Inflammatory macrophage treated with lipopolysaccharide for 1 hour (primary cell): ENCODE data around the gene CASP12.
A peak's percentile ranks its signal among the peaks of the same experiment; 100 is the strongest.

Experiments
- DNase-seq, 2 donors: peaks; one replicate each; pipeline ENCODE4 v3.0.0-alpha.2; 2020 to 2022

The CASP12 gene

GRCh38 chr11:104883342-104883741 lies 14.9 kb downstream of the CASP12 start:
- no peak for DNase-seq

DNA sequence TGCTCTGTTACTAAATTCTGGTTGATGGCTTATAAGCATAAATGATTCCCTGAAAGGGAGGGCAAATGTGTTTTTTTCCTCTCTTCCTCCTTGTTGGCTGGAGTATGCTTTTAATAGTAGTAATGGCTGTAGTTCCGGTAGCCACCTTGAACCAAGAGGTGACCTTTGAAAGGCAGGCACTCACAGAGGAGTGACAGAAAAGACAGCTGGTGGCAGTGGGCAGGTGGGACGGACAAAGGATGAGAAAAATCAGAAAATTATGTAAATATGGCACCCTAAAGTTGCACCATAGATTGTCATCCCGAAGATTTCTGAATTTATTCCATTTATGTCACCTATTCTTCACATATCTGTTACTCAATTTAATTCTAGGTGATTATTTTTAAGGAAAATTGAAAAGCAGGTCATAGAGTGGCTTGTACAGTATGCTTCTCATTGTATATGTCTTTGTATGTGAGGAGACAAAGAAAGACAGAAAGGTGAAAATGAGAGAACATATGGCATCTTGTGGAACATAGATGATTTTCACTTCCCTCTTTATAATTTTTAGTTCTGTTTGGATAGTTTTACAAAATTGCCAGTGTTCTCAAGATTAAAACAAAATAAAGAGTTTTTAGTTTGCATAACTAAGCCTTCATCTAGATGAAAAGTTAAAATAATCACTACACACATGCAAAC lies 17.0 kb downstream of the CASP12 start:
- DNase-seq = no peak

DNA sequence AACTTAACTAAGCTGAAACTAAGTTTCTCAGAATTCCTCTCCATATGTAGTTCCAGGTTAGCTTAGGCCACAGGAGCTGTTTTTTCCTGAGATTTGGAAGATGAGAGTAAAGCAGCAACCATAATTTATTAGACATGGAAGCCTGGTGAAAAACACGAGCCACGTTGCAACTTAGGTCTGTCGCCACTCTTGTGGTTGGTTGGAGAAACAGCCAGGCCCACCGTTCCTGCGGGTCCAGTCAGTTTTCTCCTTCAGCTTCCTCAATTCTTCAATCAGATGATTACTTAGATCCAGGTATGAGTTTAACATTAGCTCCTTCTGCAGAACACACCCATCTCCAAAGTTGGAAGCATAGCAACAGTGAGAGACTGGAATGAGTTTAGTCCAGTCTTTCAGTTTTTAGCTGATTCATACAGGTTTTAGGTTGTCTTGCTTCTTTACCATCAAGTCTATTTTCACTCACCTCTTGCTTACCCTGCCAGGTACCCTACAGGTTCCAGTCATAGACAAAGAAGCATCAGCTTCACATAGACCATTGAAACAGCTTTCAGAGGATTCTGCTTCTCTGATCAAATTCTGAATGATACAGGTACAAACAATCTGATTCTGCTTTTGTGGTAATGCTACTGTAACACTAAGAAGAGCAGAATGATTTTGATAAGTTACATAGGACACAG lies 18.6 kb downstream of the CASP12 start:
- no peak for DNase-seq

DNA sequence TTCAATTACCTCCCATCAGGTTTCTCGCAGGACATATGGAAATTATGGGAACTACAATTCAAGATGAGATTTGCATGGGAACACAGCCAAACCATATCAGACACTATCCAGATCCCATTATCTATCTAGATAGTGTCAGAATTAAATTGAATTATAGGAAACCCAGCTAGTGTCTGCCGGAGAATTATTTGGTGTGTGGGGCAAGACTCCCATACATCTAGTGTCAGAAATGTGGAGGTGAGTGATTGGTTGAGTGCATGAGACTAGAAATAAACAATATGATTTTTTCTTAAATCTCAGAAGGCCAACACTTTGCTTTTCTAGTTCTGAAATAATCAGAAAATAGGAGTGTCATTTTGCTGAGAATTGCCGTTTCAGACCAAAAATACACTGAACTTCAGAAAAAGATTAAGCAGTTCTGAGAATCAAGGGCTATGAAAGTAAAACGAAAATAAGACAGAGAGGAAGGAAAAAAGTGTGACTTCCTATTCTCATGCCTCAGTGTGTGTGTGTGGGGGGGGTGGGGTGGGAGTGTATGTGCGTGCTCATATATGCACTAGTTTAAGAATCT lies 21.3 kb downstream of the CASP12 start:
- peak in 1 of 2 donors; percentile 15 for DNase-seq

GRCh38 chr11:104876324-104876723 lies 21.9 kb downstream of the CASP12 start:
- DNase-seq = no peak

DNA sequence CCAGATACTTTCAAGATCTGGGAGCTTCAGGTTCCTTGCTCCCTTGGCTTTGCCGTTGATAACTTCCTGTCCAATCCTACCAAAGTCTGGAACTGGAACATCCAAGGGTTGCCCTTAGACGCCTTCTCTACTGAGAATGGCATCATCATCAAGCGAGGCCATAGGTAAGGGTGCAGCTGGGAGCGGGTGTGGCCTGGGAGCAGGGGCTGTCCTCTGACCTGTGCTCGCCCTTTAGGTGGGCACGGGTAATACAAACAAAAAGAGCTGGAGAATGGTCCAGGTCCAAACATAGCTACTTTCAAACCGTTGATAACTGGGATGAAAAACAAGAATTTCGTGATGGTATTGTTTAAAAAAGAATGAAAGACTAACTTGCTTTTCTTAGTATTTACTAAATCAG lies 25.0 kb downstream of the CASP12 start:
- DNase-seq = no peak

DNA sequence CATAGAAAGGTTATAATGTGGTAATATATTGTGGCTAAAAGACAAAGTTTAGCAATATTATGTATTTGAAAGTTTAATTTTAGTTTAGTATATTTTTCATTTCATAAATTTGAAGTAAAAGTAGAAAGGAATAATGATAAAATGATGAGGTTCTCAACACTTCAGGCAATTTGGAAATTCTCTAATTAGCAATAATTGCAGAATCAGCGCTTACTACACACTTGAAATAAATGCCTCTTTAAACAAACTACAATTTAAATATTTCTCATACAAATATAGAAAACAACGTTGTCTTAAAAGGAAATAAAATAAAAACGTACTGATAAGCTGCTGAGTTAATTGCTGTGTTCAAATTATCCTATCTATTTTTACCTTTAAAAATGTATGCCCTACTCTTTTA lies 25.9 kb downstream of the CASP12 start:
- no peak for DNase-seq

DNA sequence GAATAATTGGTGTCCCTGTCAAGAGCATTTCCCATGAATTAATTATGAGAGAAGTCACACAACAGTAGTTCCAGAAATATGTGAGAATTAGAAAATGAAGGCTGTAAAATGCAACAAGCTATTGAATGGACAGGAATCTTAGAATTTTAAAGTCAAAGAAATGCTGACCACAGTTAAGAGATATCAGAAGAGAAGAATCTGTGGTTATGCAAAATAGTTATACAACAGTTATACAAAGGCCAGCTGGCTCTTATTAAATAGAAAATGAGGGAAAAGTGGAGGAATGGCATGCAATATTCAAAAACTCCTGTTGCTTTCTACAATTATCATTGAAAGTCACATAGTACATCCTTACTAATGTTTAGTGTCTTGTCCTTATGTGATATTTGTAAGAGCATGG lies 27.4 kb downstream of the CASP12 start:
- no peak for DNase-seq

DNA sequence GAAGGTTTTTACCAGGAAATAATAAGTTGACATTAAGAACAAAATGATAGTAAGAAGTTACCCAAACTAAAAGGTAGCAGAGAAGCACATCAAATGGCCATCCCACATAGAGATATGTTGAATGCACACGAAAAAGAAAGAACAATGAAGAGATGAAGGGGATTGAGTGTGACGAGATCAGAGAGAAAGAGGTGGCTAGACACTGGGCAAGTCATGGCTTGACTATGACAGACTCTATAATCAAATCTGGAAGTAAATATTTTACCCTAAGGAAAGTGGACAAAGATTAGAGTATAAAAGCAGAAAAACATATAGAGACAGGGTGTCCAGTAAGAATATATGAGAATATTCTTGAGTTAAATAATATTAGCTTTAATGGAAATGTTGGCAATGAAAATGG lies 31.4 kb downstream of the CASP12 start:
- DNase-seq = no peak

DNA sequence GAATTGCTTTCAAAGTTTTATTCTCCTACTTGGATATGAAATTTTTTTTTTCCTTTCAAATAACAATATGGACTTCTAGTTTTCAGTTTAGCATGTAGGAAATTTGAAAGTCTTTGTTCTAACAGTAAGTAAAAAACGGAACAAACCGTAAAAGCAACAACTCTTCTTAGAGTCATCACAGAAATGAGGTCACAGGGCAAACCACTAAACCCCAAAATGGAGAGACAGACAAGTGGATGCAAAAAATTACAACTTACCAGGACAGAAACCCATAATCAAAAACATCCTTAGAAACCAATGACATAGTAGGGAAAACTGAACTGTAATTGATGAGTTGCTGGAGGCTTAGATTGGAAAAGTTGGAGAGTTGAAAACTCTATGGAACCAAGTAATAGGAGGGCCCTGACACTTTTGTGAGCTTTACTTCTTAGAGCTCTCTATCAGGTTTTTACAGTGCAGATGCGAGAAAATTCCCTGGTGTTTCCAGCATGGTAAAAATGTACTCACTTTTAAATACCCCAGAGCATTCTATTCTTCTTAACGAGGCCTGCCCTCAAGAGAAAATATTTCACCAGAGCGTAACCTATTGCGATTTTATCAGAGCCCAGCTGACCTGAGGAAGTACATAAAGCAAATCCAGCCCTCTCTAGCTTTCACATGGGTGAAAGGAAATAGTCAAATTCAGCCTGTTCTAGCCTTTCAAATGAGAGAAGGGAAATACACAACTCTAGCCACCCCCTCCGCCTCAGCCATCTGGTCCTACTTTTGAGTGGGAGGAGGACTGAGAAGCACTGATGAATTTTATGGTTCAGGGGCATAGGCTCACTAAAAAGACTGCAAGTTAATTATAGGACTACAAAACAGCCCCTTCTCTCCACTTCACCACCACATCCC lies 39.1 kb downstream of the CASP12 start:
- DNase-seq = no peak

GRCh38 chr11:104856607-104857006 lies 41.7 kb downstream of the CASP12 start:
- peak; percentile 87 to 88 for DNase-seq

- peak; percentile 49 to 62 for DNase-seq
Measured at GRCh38 chr11:104855965-104856364, 42.3 kb downstream of the CASP12 start.

DNA sequence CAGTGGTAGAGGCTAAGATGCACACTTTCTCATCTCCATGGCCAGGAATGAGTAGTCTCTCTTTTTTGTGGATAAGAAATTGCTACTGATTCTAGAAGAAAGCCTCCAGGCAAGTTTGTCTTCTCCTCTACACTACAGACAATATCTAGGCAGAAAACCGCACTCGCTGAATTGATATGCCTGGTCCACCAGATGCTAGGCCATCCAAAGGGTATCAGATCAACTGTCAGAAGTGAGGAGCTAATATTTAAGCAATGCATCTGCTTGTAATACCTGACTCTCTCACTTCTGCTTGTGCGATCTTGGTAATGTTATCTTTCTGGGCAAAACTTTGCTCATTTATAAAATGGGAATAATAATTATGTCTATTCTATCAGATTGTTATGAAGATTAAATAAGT lies 45.0 kb downstream of the CASP12 start:
- no peak for DNase-seq

- no peak for DNase-seq
Measured at GRCh38 chr11:104852811-104853210, 45.4 kb downstream of the CASP12 start.

GRCh38 chr11:104846216-104846615 lies 52.0 kb downstream of the CASP12 start:
- no peak for DNase-seq

GRCh38 chr11:104844451-104844850 lies 53.8 kb downstream of the CASP12 start:
- DNase-seq = peak; percentile 66 to 75

DNA sequence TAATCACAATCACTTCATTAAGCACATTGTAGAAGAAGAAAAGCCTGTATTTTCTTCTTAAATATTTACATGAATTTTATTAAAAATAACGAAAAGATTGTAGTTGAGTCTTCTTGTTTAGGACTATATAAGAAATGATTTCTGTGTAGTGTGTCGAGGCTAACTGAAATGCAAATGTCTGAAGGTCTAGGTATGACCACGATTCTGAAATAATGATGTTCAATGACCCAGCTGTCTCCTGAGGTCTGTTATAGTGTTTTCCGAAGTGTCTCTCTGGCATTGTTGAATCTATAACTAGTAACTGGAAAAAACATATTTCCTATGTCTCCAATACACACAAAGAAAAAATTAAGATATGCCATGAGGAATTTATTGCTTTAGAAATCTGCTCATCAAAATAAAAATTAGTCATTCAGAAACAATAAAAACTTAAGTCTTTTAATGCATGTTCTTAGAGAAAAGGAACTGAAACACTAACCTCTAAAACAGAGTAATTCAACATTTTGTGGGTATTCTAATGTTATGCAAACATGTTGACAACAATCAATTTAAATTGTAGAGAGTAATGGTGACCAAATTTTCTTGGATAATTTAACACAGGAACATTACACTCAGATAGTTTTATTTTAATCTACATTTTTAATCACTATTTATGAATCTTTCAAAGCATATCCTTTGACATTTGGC lies 55.0 kb downstream of the CASP12 start:
- DNase-seq = peak; percentile 45 to 61

- peak in 1 of 2 donors; percentile 34 for DNase-seq
Measured at GRCh38 chr11:104841973-104842525, 56.2 kb downstream of the CASP12 start.

GRCh38 chr11:104841185-104841584 lies 57.1 kb downstream of the CASP12 start:
- DNase-seq = no peak

- DNase-seq = no peak
Measured at GRCh38 chr11:104837969-104838639, 60.2 kb downstream of the CASP12 start.

GRCh38 chr11:104836691-104837090 lies 61.6 kb downstream of the CASP12 start:
- DNase-seq = peak; percentile 90
